Activated CD8-positive, alpha-beta memory T cell treated with anti-CD3 and anti-CD28 coated beads, Interleukin-2, amount 50 U/mL, for 24 hours (primary cell): ENCODE data around the gene HDAC7.
"Not testable (repeated sequence)": the region's sequence is repeated elsewhere in the genome, so short reads cannot be mapped to it uniquely, and the experiment has no call there.

Source experiments
- DNase-seq: peaks from one replicate; pipeline ENCODE4 v3.0.0-alpha.2; 2020; ENCODE audit errors: extremely low read depth

The HDAC7 gene

GRCh38 chr12:47828976-47829482 lies 9.3 kb upstream of the HDAC7 start:
- DNase-seq: no peak

- DNase-seq: no peak
Observed at GRCh38 chr12:47828008-47828975, 8.6 kb upstream of the HDAC7 start.

GRCh38 chr12:47825173-47825639 lies 5.5 kb upstream of the HDAC7 start:
- DNase-seq: no peak

GRCh38 chr12:47824635-47825034 lies 4.9 kb upstream of the HDAC7 start:
- no peak for DNase-seq

- no peak for DNase-seq
Observed at GRCh38 chr12:47824198-47824597, 4.5 kb upstream of the HDAC7 start.

- DNase-seq: no peak
Observed at GRCh38 chr12:47823422-47824086, 3.9 kb upstream of the HDAC7 start.

- no peak for DNase-seq
Observed at GRCh38 chr12:47822863-47823262, 3.2 kb upstream of the HDAC7 start.

- no peak for DNase-seq
Observed at GRCh38 chr12:47822401-47822800, 2.7 kb upstream of the HDAC7 start.

- no peak for DNase-seq
Observed at GRCh38 chr12:47821346-47821706, 1.6 kb upstream of the HDAC7 start.

GRCh38 chr12:47820631-47821345 lies 1.1 kb upstream of the HDAC7 start:
- DNase-seq: no peak

- DNase-seq: no peak
Observed at GRCh38 chr12:47819138-47819895, 386 bp downstream of the HDAC7 start.

- DNase-seq: no peak
Observed at GRCh38 chr12:47818467-47819137, 1.1 kb downstream of the HDAC7 start.

GRCh38 chr12:47818007-47818376 lies 1.7 kb downstream of the HDAC7 start:
- DNase-seq: no peak

GRCh38 chr12:47817272-47818006 lies 2.3 kb downstream of the HDAC7 start:
- DNase-seq: no peak

GRCh38 chr12:47816403-47817271 lies 3.1 kb downstream of the HDAC7 start:
- DNase-seq: no peak

GRCh38 chr12:47815447-47815846 lies 4.3 kb downstream of the HDAC7 start:
- not testable (repeated sequence) for DNase-seq

GRCh38 chr12:47814539-47815170 lies 5.0 kb downstream of the HDAC7 start:
- DNase-seq: no peak

- DNase-seq: no peak
Observed at GRCh38 chr12:47813511-47814196, 6.0 kb downstream of the HDAC7 start.
